ENCODE measurements around the gene TNFRSF1A. TPM values are rescaled to one million over a fixed set of nuclear protein-coding genes. Genes with fewer than 3 reads are reported as not detected.

TNFRSF1A gene
- total and polyA plus RNA-seq, 4 experiments from 2014 or later, result 14.5 to 86.7 (median 58.6) TPM

DNA sequence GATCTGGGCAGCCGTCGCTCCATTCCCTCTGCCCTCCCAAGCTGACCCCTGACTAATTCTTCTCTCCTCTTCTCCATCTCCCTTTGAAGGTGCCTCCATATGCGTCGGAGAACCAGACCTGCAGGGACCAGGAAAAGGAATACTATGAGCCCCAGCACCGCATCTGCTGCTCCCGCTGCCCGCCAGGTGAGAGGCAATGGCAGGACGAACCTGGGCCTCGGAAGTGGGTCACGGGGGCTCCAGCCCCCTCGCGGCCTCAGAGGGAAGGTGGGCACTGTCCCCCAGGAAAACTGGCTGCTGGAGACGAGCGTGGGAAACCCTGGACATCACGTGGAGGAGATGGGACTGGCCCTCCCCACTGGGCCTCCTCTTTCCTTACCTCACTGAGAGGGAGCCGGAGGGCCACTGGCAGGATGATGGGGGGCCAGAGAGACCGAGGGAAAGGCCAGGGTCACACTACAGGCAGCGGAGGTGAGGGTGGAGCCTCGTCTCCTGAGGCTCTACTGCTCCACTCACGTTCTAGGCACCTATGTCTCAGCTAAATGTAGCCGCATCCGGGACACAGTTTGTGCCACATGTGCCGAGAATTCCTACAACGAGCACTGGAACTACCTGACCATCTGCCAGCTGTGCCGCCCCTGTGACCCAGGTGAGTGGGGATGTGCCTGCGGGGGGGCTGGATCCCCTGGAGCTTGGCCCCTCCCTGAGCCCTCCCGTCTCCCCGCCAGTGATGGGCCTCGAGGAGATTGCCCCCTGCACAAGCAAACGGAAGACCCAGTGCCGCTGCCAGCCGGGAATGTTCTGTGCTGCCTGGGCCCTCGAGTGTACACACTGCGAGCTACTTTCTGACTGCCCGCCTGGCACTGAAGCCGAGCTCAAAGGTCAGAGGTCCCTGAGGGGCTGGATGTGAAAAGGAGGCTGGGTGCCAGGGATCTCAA lies 42.9 kb upstream of the TNFRSF1A start:
- Histone ChIP-seq H3K36me3 (ENCODE audit: insufficient read depth, low read length) (no peaks in the 10 kb centered on the region), H3K27ac (ENCODE audit: low read depth, low read length) (no peak overlapping the region), H3K27me3 (ENCODE audit: insufficient read depth, low read length) (peaks cover 16% of the 10 kb centered on the region), H3K9me3 (ENCODE audit: control insufficient read depth in 1 of 2, low read length in 2 of 2) (no peaks in the 10 kb centered on the region), H3K4me3 (ENCODE audit: low read length in 2 of 2) (no peak overlapping the region), H3K4me1 (ENCODE audit: insufficient read depth, low read length) (peaks cover 4% of the 10 kb centered on the region)
- Mint-ChIP-seq H3K27me3 (peaks cover 10 to 22% of the 10 kb centered on the region in 2 donors), H3K4me3 (no peak overlapping the region), H3K9me3 (peaks cover 0 to 1% (median 0%) of the 10 kb centered on the region in 8 donors), H3K27ac (no peak overlapping the region), H3K4me1 (peaks cover 0 to 11% (median 2%) of the 10 kb centered on the region in 4 donors), H3K36me3 (no peaks in the 10 kb centered on the region)
- intact Hi-C loops (cut with micrococcal nuclease), result no loop called here
- ChIA-PET POLR2A (ENCODE audit: partially characterized antibody) (no interaction called here), CTCF (ENCODE audit: partially characterized antibody) (interaction anchor here (0.8 kb wide), 1 partner anchor 17 kb away, joined by 3 read pairs; no protein-coding TSS in a partner anchor)
- DNase-seq, result no peak

DNA sequence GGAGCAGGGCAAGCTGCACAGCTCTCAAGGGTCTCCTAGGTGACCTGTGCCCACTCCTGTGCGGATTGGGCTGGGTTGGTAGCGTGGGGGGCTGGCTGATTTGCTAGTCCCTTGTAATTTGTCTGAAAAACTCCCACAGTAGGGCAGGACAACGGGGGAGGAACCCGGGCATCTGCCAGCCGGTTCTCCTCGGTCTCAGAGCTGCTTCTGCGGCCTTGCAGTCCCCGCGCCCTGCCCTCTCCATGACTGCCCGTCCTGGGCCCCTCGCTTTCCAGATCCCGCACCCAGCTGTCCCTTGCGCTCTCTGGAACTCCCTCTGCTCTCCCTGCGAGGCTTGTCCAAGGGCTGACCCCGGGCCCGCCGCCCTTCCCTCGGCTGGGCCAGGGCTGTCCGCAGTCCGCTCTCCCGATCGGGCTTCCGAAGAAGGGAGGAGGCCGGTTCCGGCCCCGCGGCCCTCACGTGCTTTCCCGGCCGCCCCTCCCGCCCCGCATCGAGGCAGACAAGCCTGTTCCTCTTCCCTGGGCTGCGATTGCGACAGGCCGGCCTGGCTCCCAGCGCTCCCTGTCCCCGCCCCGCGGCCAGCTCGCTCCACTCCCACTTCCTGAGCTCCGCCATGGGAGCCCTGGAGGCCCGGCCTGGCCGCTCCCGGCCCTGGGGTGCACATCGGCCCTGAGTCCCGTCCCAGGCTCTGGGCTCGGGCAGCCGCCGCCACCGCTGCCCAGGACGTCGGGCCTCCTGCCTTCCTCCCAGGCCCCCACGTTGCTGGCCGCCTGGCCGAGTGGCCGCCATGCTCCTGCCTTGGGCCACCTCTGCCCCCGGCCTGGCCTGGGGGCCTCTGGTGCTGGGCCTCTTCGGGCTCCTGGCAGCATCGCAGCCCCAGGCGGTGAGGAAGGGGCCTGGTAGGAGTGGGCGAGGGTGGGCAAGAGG lies 42.0 kb upstream of the TNFRSF1A start, which contains the start of gene LTBR:
LTBR (plus strand) TSS at position 591 of the 927 bp plus-strand sequence; CDS start at position 788, 197 bp downstream.
- CTCF ChIA-PET (ENCODE audit: partially characterized antibody), result interaction anchor here (0.8 to 1.7 kb wide), 2 partner anchors 16 to 47 kb away, joined by 3 to 5 read pairs; no protein-coding TSS in a partner anchor
- intact Hi-C loops (cut with micrococcal nuclease), result no loop called here
- H3K27me3 Mint-ChIP-seq, result peaks cover 10 to 22% of the 10 kb centered on the region in 2 donors
- H3K4me3 Mint-ChIP-seq, result peak within 1 kb of the TSS in 5 of 8 donors; percentile 35 to 69 (median 65)
- Histone ChIP-seq H3K27ac (ENCODE audit: low read depth, low read length) (no peak within 1 kb of the TSS), H3K27me3 (ENCODE audit: insufficient read depth, low read length) (peaks cover 16% of the 10 kb centered on the region), H3K4me3 (ENCODE audit: low read length in 2 of 2) (no peak within 1 kb of the TSS), H3K9me3 (ENCODE audit: control insufficient read depth in 1 of 2, low read length in 2 of 2) (no peaks in the 10 kb centered on the region), H3K4me1 (ENCODE audit: insufficient read depth, low read length) (peaks cover 4% of the 10 kb centered on the region), H3K36me3 (ENCODE audit: insufficient read depth, low read length) (no peaks in the 10 kb centered on the region)
- peaks cover 0 to 1% (median 0%) of the 10 kb centered on the region in 8 donors for H3K9me3 Mint-ChIP-seq
- no peak for DNase-seq
- H3K36me3 Mint-ChIP-seq, result no peaks in the 10 kb centered on the region
- H3K4me1 Mint-ChIP-seq, result peaks cover 0 to 11% (median 2%) of the 10 kb centered on the region in 4 donors
- POLR2A ChIA-PET (ENCODE audit: partially characterized antibody), result interaction anchor here (1.1 kb wide), 1 partner anchor 38 kb away, joined by 4 read pairs; no protein-coding TSS in a partner anchor
- H3K27ac Mint-ChIP-seq, result peak within 1 kb of the TSS in 1 of 7 donors; percentile 41

DNA sequence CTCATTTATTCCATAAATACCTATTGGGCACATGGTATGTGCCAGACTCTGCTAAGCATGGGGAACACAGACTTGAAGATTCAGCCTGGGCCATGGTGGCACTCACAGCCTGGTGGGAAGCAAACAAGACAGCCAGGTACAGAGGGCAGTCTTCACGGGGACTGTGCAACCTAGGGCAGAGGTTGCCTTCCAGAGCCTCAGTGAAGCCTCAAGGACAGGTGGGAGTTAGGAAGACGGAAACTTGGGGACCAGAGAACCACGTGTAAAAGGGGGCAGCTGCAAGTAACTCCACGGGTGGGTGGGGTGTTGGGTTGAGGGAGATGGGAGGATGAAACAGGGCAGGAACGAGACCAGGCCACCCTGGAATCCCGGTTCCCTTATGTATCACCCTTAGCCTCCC lies 41.1 kb upstream of the TNFRSF1A start:
- H3K4me3 Mint-ChIP-seq, result peak overlapping the region in 3 of 8 donors; percentile 65 to 69 (median 67)
- POLR2A ChIA-PET (ENCODE audit: partially characterized antibody), result interaction anchor here (1.1 kb wide), 1 partner anchor 37 kb away, joined by 4 read pairs; no protein-coding TSS in a partner anchor

DNA sequence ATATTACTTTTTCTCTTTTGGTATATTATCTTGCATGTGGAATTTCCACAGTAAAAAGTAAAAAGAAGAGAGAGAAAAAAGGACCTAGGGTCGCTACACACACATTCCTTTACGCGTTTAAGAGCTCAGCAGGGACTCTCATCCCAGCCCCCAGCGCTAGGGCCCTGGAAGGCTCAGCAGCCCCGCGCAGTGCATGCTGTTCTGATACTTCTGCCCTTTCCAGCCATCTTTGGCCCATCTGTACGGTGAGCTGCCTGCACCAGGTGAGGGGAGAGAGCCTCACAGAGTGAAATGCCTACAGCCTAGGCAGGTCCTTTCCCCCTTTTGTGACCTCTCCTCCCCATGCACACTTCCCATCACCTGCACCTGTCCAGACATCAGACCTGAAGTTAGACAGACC lies 40.5 kb upstream of the TNFRSF1A start:
- H3K36me3 ChIP-seq (ENCODE audit: insufficient read depth, low read length), result no peaks in the 10 kb centered on the region
- no peak for DNase-seq
- peaks cover 16% of the 10 kb centered on the region for H3K27me3 ChIP-seq (ENCODE audit: insufficient read depth, low read length)
- ChIA-PET CTCF (ENCODE audit: partially characterized antibody) (interaction anchor here (0.8 to 1.7 kb wide), 3 partner anchors 46 to 56 kb away, joined by 3 to 5 read pairs (median 5); no protein-coding TSS in a partner anchor), POLR2A (ENCODE audit: partially characterized antibody) (no interaction called here)
- no peaks in the 10 kb centered on the region for H3K9me3 ChIP-seq (ENCODE audit: control insufficient read depth in 1 of 2, low read length in 2 of 2)
- Mint-ChIP-seq H3K4me3 (no peak overlapping the region), H3K4me1 (peaks cover 3 to 14% (median 4%) of the 10 kb centered on the region in 4 donors), H3K36me3 (no peaks in the 10 kb centered on the region), H3K27me3 (peaks cover 10 to 20% of the 10 kb centered on the region in 2 donors), H3K9me3 (no peaks in the 10 kb centered on the region), H3K27ac (no peak overlapping the region)
- peaks cover 8% of the 10 kb centered on the region for H3K4me1 ChIP-seq (ENCODE audit: insufficient read depth, low read length)
- H3K4me3 ChIP-seq (ENCODE audit: low read length in 2 of 2), result no peak overlapping the region
- intact Hi-C loops (cut with micrococcal nuclease), result no loop called here
- H3K27ac ChIP-seq (ENCODE audit: low read depth, low read length), result no peak overlapping the region

More for the DNA sequence above, 41.1 kb upstream of the TNFRSF1A start:
- Mint-ChIP-seq H3K9me3 (peaks cover 0 to 1% (median 0%) of the 10 kb centered on the region in 8 donors), H3K4me1 (peaks cover 0 to 11% (median 2%) of the 10 kb centered on the region in 4 donors), H3K36me3 (no peaks in the 10 kb centered on the region), H3K27ac (peak overlapping the region in 1 of 7 donors; percentile 41), H3K27me3 (peaks cover 10 to 21% of the 10 kb centered on the region in 2 donors)
- no peaks in the 10 kb centered on the region for H3K36me3 ChIP-seq (ENCODE audit: insufficient read depth, low read length)
- no peak overlapping the region for H3K27ac ChIP-seq (ENCODE audit: low read depth, low read length)
- no peaks in the 10 kb centered on the region for H3K9me3 ChIP-seq (ENCODE audit: control insufficient read depth in 1 of 2, low read length in 2 of 2)
- peaks cover 16% of the 10 kb centered on the region for H3K27me3 ChIP-seq (ENCODE audit: insufficient read depth, low read length)
- H3K4me3 ChIP-seq (ENCODE audit: low read length in 2 of 2), result no peak overlapping the region
- no peak for DNase-seq
- peaks cover 4% of the 10 kb centered on the region for H3K4me1 ChIP-seq (ENCODE audit: insufficient read depth, low read length)
- intact Hi-C loops (cut with micrococcal nuclease), result no loop called here
- CTCF ChIA-PET (ENCODE audit: partially characterized antibody), result interaction anchor here (0.8 to 1.7 kb wide), 2 partner anchors 46 to 57 kb away, joined by 3 to 5 read pairs; no protein-coding TSS in a partner anchor

DNA sequence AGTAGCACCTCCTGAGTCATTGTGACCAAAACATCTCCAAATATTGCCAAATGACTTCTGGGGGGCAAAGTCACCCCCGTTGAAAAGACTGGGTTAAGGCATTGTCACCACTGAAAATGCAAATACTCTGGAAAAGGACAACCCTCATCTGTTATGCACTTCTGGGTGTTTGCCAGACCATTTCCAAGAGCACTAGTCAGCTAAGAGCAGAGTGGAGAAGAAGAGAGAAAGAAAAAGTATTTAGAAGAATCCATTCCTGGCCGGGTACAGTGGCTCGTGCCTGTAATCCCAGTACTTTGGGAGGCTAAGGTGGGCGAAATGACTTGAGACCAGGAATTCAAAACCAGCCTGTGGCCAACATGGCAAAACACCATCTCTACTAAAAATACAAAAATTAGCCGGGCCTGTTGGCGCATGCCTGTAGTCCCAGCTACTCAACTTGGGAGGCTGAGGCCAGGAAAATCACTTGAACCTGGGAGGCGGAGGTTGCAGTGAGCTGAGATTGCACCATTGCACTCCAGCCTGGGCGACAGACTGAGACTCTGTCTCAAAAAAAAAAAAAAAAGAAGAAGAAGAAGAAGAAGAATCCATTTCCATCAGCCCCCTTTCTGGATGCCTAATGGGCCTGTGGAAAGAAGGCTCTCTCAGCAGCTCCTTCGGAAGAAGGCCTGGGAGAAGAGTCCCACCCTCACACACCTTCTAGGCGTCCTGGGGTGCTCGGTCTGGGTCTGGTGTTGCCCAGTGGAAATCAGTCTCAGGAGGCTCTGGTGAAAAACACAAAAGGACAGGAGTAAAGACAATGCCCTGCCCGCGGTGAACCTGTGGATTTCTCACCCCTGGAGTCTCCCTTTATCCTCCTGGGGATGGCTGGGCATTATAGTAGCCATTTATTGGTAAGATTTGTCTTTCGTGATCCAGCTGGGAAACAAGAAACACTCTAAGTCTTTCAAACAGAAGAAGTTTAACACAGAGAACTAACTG lies 38.6 kb upstream of the TNFRSF1A start:
- H3K4me1 Mint-ChIP-seq, result peaks cover 11 to 33% (median 19%) of the 10 kb centered on the region in 4 donors
- no peak overlapping the region for H3K27ac ChIP-seq (ENCODE audit: low read depth, low read length)
- peaks cover 10 to 16% of the 10 kb centered on the region in 2 donors for H3K27me3 Mint-ChIP-seq
- no peak overlapping the region for H3K27ac Mint-ChIP-seq
- H3K36me3 ChIP-seq (ENCODE audit: insufficient read depth, low read length), result no peaks in the 10 kb centered on the region
- H3K4me3 ChIP-seq (ENCODE audit: low read length in 2 of 2), result no peak overlapping the region
- ChIA-PET CTCF (ENCODE audit: partially characterized antibody) (interaction anchor here (1.3 to 1.5 kb wide), 2 partner anchors 44 to 46 kb away, joined by 3 to 5 read pairs; no protein-coding TSS in a partner anchor), POLR2A (ENCODE audit: partially characterized antibody) (no interaction called here)
- peaks cover 16% of the 10 kb centered on the region for H3K27me3 ChIP-seq (ENCODE audit: insufficient read depth, low read length)
- intact Hi-C loops (cut with micrococcal nuclease), result no loop called here
- peaks cover 25% of the 10 kb centered on the region for H3K4me1 ChIP-seq (ENCODE audit: insufficient read depth, low read length)
- no peaks in the 10 kb centered on the region for H3K36me3 Mint-ChIP-seq
- no peaks in the 10 kb centered on the region for H3K9me3 Mint-ChIP-seq
- no peak overlapping the region for H3K4me3 Mint-ChIP-seq
- H3K9me3 ChIP-seq (ENCODE audit: control insufficient read depth in 1 of 2, low read length in 2 of 2), result no peaks in the 10 kb centered on the region
- no peak for DNase-seq
